NCI-H510A treated with DMSO at 0.1 percent for 48 hours (cell line): ENCODE measurements around the gene EHD3.
A peak's percentile ranks its signal among the peaks of the same experiment; 100 is the strongest.

Experiments
- DNase-seq: peaks from one replicate; lab custom pipeline; 2025; lab: John Stamatoyannopoulos, UW

Gene EHD3

GRCh38 chr2:31237348-31238017 lies 3.5 kb downstream of the EHD3 start:
- DNase-seq, result no peak

GRCh38 chr2:31238126-31238905 lies 4.4 kb downstream of the EHD3 start:
- no peak for DNase-seq

DNA sequence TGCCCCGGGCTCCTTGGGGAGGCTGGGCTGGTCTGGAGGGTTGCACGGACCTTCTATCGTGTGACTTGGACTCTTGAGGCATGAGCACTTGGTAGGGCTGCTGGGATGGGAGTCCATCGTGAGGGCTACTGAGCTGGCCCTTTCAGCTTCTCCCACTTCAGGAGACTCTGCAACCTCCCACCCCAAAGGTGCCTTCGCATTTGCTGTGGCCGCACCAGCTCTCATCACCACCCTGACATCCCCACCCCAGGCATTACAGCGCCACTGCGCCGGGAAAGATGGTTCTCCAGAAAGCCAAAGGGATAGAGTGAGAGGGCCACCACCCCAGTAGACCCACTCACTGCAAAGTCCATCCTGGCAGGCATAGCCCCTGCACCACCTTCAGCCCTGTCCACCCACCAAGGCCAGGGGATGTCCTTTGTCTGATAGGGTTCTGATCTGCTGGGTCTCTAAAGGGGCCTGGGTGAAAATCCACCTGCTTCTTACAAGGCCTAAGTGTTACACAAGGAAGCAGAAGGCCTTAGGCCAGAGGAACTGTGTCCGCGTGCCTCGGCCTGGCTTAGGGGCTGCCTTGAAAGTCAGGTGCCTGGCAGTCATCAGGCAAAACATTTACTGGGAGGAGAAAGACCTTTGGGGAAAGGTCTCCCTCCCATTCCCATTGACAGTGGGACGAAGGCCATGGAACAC lies 5.1 kb downstream of the EHD3 start:
- no peak for DNase-seq

- no peak for DNase-seq
Observed at GRCh38 chr2:31239593-31240177, 5.7 kb downstream of the EHD3 start.

- DNase-seq, result no peak
Observed at GRCh38 chr2:31240381-31241365, 6.7 kb downstream of the EHD3 start.

- no peak for DNase-seq
Observed at GRCh38 chr2:31241625-31242270, 7.8 kb downstream of the EHD3 start.

GRCh38 chr2:31243053-31243452 lies 9.1 kb downstream of the EHD3 start:
- DNase-seq, result no peak

DNA sequence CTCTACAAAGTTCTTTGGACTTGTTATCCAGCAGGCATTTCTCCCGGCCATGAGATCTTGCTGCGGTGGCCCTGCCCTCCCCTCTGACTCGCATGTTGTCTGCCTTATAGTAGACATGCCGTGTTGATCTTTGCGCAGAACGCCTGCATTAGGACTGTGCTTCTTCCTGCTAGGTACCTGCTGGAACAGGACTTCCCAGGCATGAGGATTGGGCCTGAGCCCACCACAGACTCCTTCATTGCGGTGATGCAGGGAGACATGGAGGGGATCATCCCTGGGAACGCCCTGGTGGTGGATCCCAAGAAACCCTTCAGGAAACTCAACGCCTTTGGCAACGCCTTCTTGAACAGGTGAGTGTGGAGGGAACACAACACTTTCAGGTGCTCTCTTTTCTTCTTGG lies 10.1 kb downstream of the EHD3 start:
- DNase-seq, result no peak

DNA sequence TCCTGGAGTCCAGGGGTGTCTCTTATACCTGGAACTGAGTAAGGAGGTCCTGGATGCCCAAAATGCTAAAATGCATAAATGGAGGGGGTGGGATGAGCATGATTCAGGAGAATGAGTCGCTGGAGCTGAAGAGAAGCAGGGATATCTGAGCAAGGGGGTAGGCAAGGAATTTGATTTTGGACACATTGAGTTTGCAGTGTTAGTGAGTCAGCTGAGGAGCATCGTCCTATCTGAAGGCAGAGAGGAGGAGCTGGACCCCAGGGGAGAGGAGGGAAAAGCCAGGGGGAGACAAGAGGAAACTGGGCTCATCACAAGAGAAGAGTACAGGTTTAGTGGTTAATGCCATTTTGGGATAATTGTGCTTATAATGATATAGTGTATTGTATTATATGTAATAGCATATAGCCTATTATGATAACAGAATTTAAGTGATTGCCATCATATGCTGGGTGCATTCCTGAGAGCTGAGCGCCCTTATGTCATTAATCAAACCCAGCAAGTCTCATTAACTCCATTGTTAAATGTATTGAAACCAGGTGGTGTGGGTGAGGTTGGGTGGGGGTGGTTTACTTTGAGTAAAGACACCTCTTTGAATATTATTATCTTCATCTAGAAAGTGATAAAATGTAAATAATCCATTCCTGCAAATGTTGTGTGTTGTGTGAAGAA lies 12.4 kb downstream of the EHD3 start:
- DNase-seq, result no peak

DNA sequence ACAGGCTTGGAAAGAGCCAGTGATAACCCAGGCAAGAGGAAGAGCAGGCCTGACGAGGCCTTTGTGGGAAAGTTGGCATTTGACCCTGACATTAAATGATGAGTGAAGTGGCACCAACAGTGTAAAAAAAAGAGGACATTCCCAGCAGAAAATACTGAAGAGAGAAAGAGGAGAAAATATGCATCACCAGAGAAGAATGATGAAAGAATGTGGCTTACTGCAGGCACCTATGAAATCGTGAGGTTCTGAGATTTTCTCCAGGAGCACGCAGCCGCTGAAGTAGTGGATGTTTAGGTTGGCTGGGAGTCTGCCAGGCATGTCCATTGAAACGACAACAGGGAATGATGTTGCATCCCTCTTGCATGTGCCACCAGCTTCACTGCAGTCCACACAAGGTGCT lies 13.8 kb downstream of the EHD3 start:
- no peak for DNase-seq

- no peak for DNase-seq
Observed at GRCh38 chr2:31248139-31248538, 14.2 kb downstream of the EHD3 start.

DNA sequence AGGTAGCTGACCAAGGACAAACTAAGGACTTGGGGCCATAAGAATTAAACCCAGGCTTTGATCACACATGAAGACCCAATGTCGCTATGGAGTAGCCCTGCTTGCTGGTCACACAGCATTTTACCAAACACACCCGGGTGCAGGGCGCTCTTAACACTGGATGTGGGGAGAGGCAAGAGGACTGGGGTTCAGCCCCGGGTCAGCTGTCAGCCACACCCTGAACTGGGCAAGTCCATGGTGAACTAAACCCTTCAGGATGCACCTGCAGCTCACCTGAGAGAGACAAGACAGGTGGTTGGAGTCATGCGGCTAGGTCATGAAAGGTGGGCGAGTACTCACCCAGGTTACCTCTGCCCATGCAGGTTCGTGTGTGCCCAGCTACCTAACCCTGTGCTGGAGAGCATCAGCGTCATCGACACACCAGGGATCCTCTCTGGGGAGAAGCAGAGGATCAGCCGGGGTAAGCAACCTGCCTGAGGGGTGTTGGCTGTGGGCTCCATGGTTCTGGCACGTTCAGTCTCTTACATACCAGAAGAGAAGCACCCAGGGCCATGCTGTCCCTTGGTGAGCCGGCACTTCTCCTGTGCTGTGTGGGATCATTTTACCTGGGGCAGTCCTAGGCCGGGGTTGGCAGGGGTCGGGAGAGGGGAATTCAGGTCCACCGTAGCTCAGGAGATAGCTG lies 15.2 kb downstream of the EHD3 start:
- DNase-seq, result no peak

GRCh38 chr2:31251018-31251417 lies 17.1 kb downstream of the EHD3 start:
- DNase-seq, result no peak

GRCh38 chr2:31251851-31252250 lies 17.9 kb downstream of the EHD3 start:
- no peak for DNase-seq

GRCh38 chr2:31253356-31254131 lies 19.6 kb downstream of the EHD3 start:
- DNase-seq, result peak; percentile 28

GRCh38 chr2:31254237-31255203 lies 20.6 kb downstream of the EHD3 start:
- no peak for DNase-seq

GRCh38 chr2:31255911-31256571 lies 22.1 kb downstream of the EHD3 start:
- no peak for DNase-seq
